Measurements from ENCODE around the gene FIGNL2.

DNA sequence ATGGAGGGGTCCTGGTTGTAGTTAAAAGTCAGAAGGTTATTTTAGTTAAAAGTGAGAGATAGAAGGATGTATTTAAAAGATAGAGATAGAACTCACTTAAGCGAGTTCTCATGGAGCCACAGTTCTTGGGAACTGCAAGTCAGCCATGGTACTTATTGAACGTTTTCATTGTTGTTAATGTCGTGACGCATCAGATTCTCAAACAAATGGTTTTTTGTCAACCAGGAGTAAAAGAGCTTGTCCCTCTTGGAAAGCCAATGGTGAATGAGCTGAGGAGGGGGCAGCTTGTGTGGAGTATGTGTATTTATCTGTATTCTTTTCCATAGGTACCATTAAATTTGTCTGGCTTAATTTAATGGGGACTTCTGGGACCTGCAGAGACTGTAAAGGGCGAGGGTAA, 68.6 kb downstream of the FIGNL2 start:
- TF ChIP-seq POLR2A (IDR thresholded peaks at IDR 0.05), result no peak
- no peak for TF ChIP-seq CTCF (IDR thresholded peaks at IDR 0.05)
- no peak for TF ChIP-seq POLR2AphosphoS5 (IDR thresholded peaks at IDR 0.05)
- TF ChIP-seq EP300 (IDR thresholded peaks at IDR 0.05), result no peak

Measured in upper lobe of left lung (tissue), 4 donors.